Adrenal gland (tissue), 12 donors: ENCODE measurements around the gene PSMA7. TPM values are rescaled to one million over a fixed set of nuclear protein-coding genes. Genes with fewer than 3 reads are reported as not detected.

Source experiments
- DNase-seq, 7 donors: peaks; one replicate each; pipeline ENCODE4 v3.0.0-alpha.2; 2019 to 2020
- H3K27ac ChIP-seq, 5 donors: fragments of 200-600 bp; sonication (generic) in 4 of 5; 1 replicate in 3 of 5; 2 replicates in 2 of 5; pipeline versions ENCODE4 v1.5.1 to v1.8.0; 2016 to 2020; ENCODE audit warnings: mild to moderate bottlenecking in 1 of 5
- H3K27me3 ChIP-seq: fragments of 200-600 bp; 2 replicates; pipeline ENCODE4 v1.8.0; 2021
- H3K36me3 ChIP-seq, 2 donors: fragments of 200-600 bp; replicated peaks in 1 of 2; 1 replicate in 1 of 2; 2 replicates in 1 of 2; pipeline versions ENCODE4 v1.5.1 to v1.8.0; 2018 to 2022
- H3K4me1 ChIP-seq, 2 donors: fragments of 200-600 bp; replicated peaks in 1 of 2; 1 replicate in 1 of 2; 2 replicates in 1 of 2; pipeline versions ENCODE4 v1.5.1 to v1.8.0; 2018 to 2021
- H3K4me3 ChIP-seq, 4 donors: fragments of 200-600 bp; sonication (generic) in 3 of 4; one replicate each; pipeline ENCODE4 v1.5.1; 2016 to 2018
- H3K9me3 ChIP-seq, 3 donors: fragments of 200-600 bp; sonication (generic) in 1 of 3; replicated peaks in 1 of 3; 1 replicate in 2 of 3; 2 replicates in 1 of 3; pipeline versions ENCODE4 v1.5.1 to v1.8.0; 2016 to 2021
- CTCF ChIP-seq, 6 experiments: fragments of 450-650 bp in 4 of 6; fragments of 200-600 bp in 2 of 6; sonication (generic) in 1 of 6; IDR thresholded peaks; 1 replicate in 5 of 6; 2 replicates in 1 of 6; pipeline versions ENCODE4 v1.5.1 to v1.8.0; 2016 to 2021; ENCODE audit warnings: antibody characterized with exemption in 6 of 6, mild to moderate bottlenecking in 2 of 6, moderate library complexity in 1 of 6
- POLR2A ChIP-seq, 2 donors: fragments of 450-650 bp; IDR thresholded peaks; one replicate each; pipeline ENCODE4 v1.6.1; 2017; ENCODE audit warnings: antibody characterized with exemption in 2 of 2, mild to moderate bottlenecking in 2 of 2, moderate library complexity in 1 of 2
- WGBS, 4 donors: extraction: QIAGEN DNeasy Blood & Tissue Kit in 2 of 4; methylation state at CpG; one replicate each; pipeline versions ENCODE4 v1.1.5 to v1.1.7; 2013 to 2017; 5-methylcytosine and 5-hydroxymethylcytosine counted together
- intact Hi-C, 2 donors: fragments of 100-400 bp; cut with DNase I; formaldehyde crosslinking; loops; one replicate each; pipeline versions ENCODE4 v1.14.1 to v1.15.0; 2022 to 2023
- polyA plus RNA-seq, 3 donors: library from polyadenylated mRNA; stranded (reverse); fragments of 200-250 nt in 2 of 3; fragments of 350-450 nt in 1 of 3; fragmentation: Illumina TruSeq in 1 of 3; extraction: RNeasy Lipid Tissue Mini Kit (QIAGEN cat#74804) in 1 of 3; gene quantifications; one replicate each; pipeline ENCODE4 v1.2.3, GENCODE V29; 2013 to 2014
- total RNA-seq, 9 donors: library from RNA; depleted of rRNA in 4 of 9; stranded (reverse); fragments of >200 nt in 4 of 9; fragments of 120-200 nt in 1 of 9; fragmentation: NEBNext Ultra II Directional in 1 of 9; extraction: Animal tissue kit (Norgen Biotek cat#: 25700) in 1 of 9; gene quantifications; one replicate each; pipeline versions ENCODE4 v1.1.0 to v1.2.4, GENCODE V29; 2013 to 2023
- donor health status: healthy with polysubstance abuse.
- donor health status: Bipolar disorder and iron deficiency.
- donor health status: DM: yes; HTN: yes; CAD: no.
- donor health status: DM: no; HTN: no; CAD: no.
- donor health status: DM: no; HTN: no; CAD: no.
- donor health status: DM: yes; HTN: yes; CAD: no.

PSMA7 gene
- total and polyA plus RNA-seq, 12 donors = 175 to 518 (median 277) TPM

GRCh38 chr20:62171245-62171644 lies 28.1 kb upstream of the PSMA7 start:
- Histone ChIP-seq H3K27me3 (no peaks in the 10 kb centered on the region), H3K36me3 (peaks cover 0 to 15% of the 10 kb centered on the region in 2 donors), H3K4me1 (no peaks in the 10 kb centered on the region), H3K9me3 (no peaks in the 10 kb centered on the region), H3K4me3 (no peak overlapping the region), H3K27ac (no peak overlapping the region)
- whole genome bisulfite sequencing, 4 donors = 83 to 94% (median 86%) methylated on average over 8 of the region's 8 CpGs
- intact Hi-C loops = no loop called here
- TF ChIP-seq CTCF (IDR thresholded peaks at IDR 0.05) = no peak
- TF ChIP-seq POLR2A (IDR thresholded peaks at IDR 0.05) = no peak
- no peak for DNase-seq

GRCh38 chr20:62170536-62170935 lies 27.3 kb upstream of the PSMA7 start:
- intact Hi-C loops = no loop called here
- Histone ChIP-seq H3K27ac (no peak overlapping the region), H3K36me3 (peaks cover 0 to 22% of the 10 kb centered on the region in 2 donors), H3K4me1 (no peaks in the 10 kb centered on the region), H3K27me3 (no peaks in the 10 kb centered on the region), H3K9me3 (no peaks in the 10 kb centered on the region), H3K4me3 (no peak overlapping the region)
- DNase-seq = no peak
- 71 to 97% (median 95%) methylated on average over 5 to 9 of the region's 9 CpGs for WGBS, 4 donors
- TF ChIP-seq CTCF (IDR thresholded peaks at IDR 0.05) (no peak), POLR2A (IDR thresholded peaks at IDR 0.05) (no peak)

GRCh38 chr20:62168890-62169435 lies 25.8 kb upstream of the PSMA7 start:
- peaks cover 0 to 25% of the 10 kb centered on the region in 2 donors for H3K36me3 ChIP-seq
- H3K4me1 ChIP-seq = no peaks in the 10 kb centered on the region
- no peak overlapping the region for H3K4me3 ChIP-seq
- no peak overlapping the region for H3K27ac ChIP-seq
- H3K9me3 ChIP-seq = no peaks in the 10 kb centered on the region
- TF ChIP-seq POLR2A (IDR thresholded peaks at IDR 0.05) (no peak), CTCF (IDR thresholded peaks at IDR 0.05) (no peak)
- 92 to 97% (median 95%) methylated on average over 21 to 23 of the region's 23 CpGs for WGBS, 4 donors
- DNase-seq = no peak
- intact Hi-C loops = no loop called here
- no peaks in the 10 kb centered on the region for H3K27me3 ChIP-seq

GRCh38 chr20:62168061-62168460 lies 24.9 kb upstream of the PSMA7 start:
- H3K27me3 ChIP-seq = no peaks in the 10 kb centered on the region
- DNase-seq = no peak
- no peaks in the 10 kb centered on the region for H3K4me1 ChIP-seq
- no peaks in the 10 kb centered on the region for H3K9me3 ChIP-seq
- peaks cover 0 to 33% of the 10 kb centered on the region in 2 donors for H3K36me3 ChIP-seq
- H3K4me3 ChIP-seq = no peak overlapping the region
- TF ChIP-seq POLR2A (IDR thresholded peaks at IDR 0.05) = no peak
- TF ChIP-seq CTCF (IDR thresholded peaks at IDR 0.05) = no peak
- WGBS, 4 donors = 90 to 99% (median 93%) methylated on average over 4 of the region's 4 CpGs
- no peak overlapping the region for H3K27ac ChIP-seq
- intact Hi-C loops = no loop called here
